Endothelial cell of umbilical vein (primary cell): ENCODE measurements around the gene HMMR. TPM values are rescaled to one million over a fixed set of nuclear protein-coding genes. Genes with fewer than 3 reads are reported as not detected.

Experiments
- BruUV-seq: library from RNA; stranded (reverse); fragments of 400-500 nt; replicated peaks from 2 replicates; lab custom pipeline; 2021; lab: Mats Ljungman, UMichigan
- CTCF ChIA-PET: fragments of 300-600, 350-600 bp; sonication (Branson Sonifier 250); formaldehyde crosslinking; loops from one replicate; lab custom pipeline; 2021; ENCODE audit warnings: antibody characterized with exemption, inconsistent platforms; lab: Charles Lee
- POLR2A ChIA-PET: fragments of 300-600, 350-600 bp; sonication (Branson Sonifier 250); formaldehyde crosslinking; loops from one replicate; lab custom pipeline; 2021; ENCODE audit warnings: antibody characterized with exemption, inconsistent platforms; lab: Charles Lee
- DNase-seq: peaks from one replicate; pipeline ENCODE4 v3.0.0-alpha.2; 2011; ENCODE audit warnings: low read depth, low spot score
- FAIRE-seq: peaks from 2 replicates; lab custom pipeline; 2011; peaks lifted over from hg19 to GRCh38; lab: Jason Lieb, UNC
- H2AFZ ChIP-seq: 2 replicates; pipeline ENCODE4 v1.6.0; 2012; ENCODE audit warnings: low read depth, low read length, control low read depth, inconsistent platforms
- H3K27ac ChIP-seq: 2 replicates; pipeline ENCODE4 v1.5.1; 2011; ENCODE audit warnings: low read depth, mild to moderate bottlenecking, control low read depth, low read length, moderate library complexity; ENCODE audit not compliant: insufficient read depth
- H3K27me3 ChIP-seq, 2 experiments: 2 replicates each; pipeline versions ENCODE4 v1.6.0 to v1.6.1; 2011; ENCODE audit warnings: low read length in 2 of 2, mixed read lengths in 1 of 2; ENCODE audit not compliant: control insufficient read depth in 2 of 2, insufficient read depth in 2 of 2
- H3K36me3 ChIP-seq, 2 experiments: 2 replicates in 1 of 2; 3 replicates in 1 of 2; pipeline ENCODE4 v1.5.1; 2011; ENCODE audit warnings: low read length in 2 of 2, mild to moderate bottlenecking in 1 of 2, moderate library complexity in 1 of 2; ENCODE audit not compliant: control insufficient read depth in 2 of 2, insufficient read depth in 2 of 2; ENCODE audit errors: extremely low read depth in 1 of 2
- H3K4me1 ChIP-seq: 3 replicates; pipeline ENCODE4 v1.5.1; 2011; ENCODE audit warnings: mild to moderate bottlenecking, low read length; ENCODE audit not compliant: control insufficient read depth, insufficient read depth; ENCODE audit errors: extremely low read depth
- H3K4me2 ChIP-seq: 2 replicates; pipeline ENCODE4 v1.6.1; 2011; ENCODE audit warnings: low read length, control low read depth, mixed read lengths; ENCODE audit not compliant: insufficient read depth
- H3K4me3 ChIP-seq, 3 experiments: fragments of 200-600 bp in 1 of 3; sonication (generic), shearing (Covaris generic) in 1 of 3; replicated peaks in 1 of 3; 2 replicates each; pipeline ENCODE4 v1.5.1; 2011 to 2016; ENCODE audit warnings: control low read depth in 3 of 3, low read length in 3 of 3, mild to moderate bottlenecking in 2 of 3, inconsistent platforms in 1 of 3, low read depth in 1 of 3, moderate library complexity in 1 of 3; ENCODE audit not compliant: insufficient read depth in 1 of 3
- H3K79me2 ChIP-seq: 2 replicates; pipeline ENCODE4 v1.6.0; 2012; ENCODE audit warnings: low read length, inconsistent platforms; ENCODE audit not compliant: control insufficient read depth, insufficient read depth
- H3K9ac ChIP-seq: replicated peaks from 2 replicates; pipeline ENCODE3; 2011; ENCODE audit warnings: low read length, control low read depth; ENCODE audit not compliant: insufficient read depth; ENCODE audit errors: extremely low read depth
- H3K9me1 ChIP-seq: replicated peaks from 3 replicates; pipeline ENCODE4 v1.6.0; 2011; ENCODE audit warnings: mild to moderate bottlenecking, low read length; ENCODE audit not compliant: control insufficient read depth, insufficient read depth; ENCODE audit errors: extremely low read depth
- H3K9me3 ChIP-seq: replicated peaks from 2 replicates; pipeline ENCODE4 v1.5.1; 2012; ENCODE audit warnings: low read length, inconsistent platforms; ENCODE audit not compliant: control insufficient read depth, insufficient read depth
- H4K20me1 ChIP-seq: replicated peaks from 2 replicates; pipeline ENCODE3; 2011; ENCODE audit warnings: mild to moderate bottlenecking, low read length; ENCODE audit not compliant: control insufficient read depth, insufficient read depth; ENCODE audit errors: extremely low read depth
- CTCF ChIP-seq, 2 donors: IDR thresholded peaks; 1 replicate in 1 of 2; 2 replicates in 1 of 2; pipeline ENCODE4 v1.5.1; 2011; ENCODE audit warnings: low read length in 2 of 2, mild to moderate bottlenecking in 2 of 2, moderate library complexity in 2 of 2, control low read depth in 1 of 2, inconsistent platforms in 1 of 2, low read depth in 1 of 2; ENCODE audit not compliant: insufficient read depth in 1 of 2; ENCODE audit errors: extremely low read depth in 1 of 2
- EZH2 ChIP-seq: IDR thresholded peaks from 2 replicates; pipeline ENCODE4 v1.6.1; 2012; ENCODE audit warnings: borderline replicate concordance, low read depth, mild to moderate bottlenecking, moderate library complexity, low read length, inconsistent platforms; ENCODE audit not compliant: severe bottlenecking
- FOS ChIP-seq: IDR thresholded peaks from 2 replicates; pipeline ENCODE4 v1.6.1; 2011; ENCODE audit warnings: mild to moderate bottlenecking, low read length, moderate library complexity, borderline replicate concordance; ENCODE audit not compliant: insufficient read depth
- GATA2 ChIP-seq: IDR thresholded peaks from 2 replicates; pipeline ENCODE4 v1.7.0; 2011; ENCODE audit warnings: low read depth, mild to moderate bottlenecking, moderate library complexity, mixed read lengths, low read length; ENCODE audit not compliant: insufficient read length, insufficient read depth
- JUN ChIP-seq: IDR thresholded peaks from 2 replicates; pipeline ENCODE4 v1.6.1; 2011; ENCODE audit warnings: borderline replicate concordance, low read depth; ENCODE audit not compliant: insufficient read length, insufficient read depth
- MAX ChIP-seq: IDR thresholded peaks from 2 replicates; pipeline ENCODE4 v1.6.1; 2011; ENCODE audit not compliant: insufficient read depth, insufficient read length
- MYC ChIP-seq: IDR thresholded peaks from one replicate; pipeline ENCODE4 v1.6.1; 2011; ENCODE audit warnings: mild to moderate bottlenecking, low read depth, low read length
- POLR2A ChIP-seq: IDR thresholded peaks from 2 replicates; pipeline ENCODE4 v1.6.1; 2012; ENCODE audit warnings: low read depth, mild to moderate bottlenecking, control low read depth, low read length
- POLR2AphosphoS5 ChIP-seq: IDR thresholded peaks from 2 replicates; pipeline ENCODE4 v1.6.1; 2012; ENCODE audit warnings: low read depth, mild to moderate bottlenecking, control low read depth, low read length, moderate library complexity; ENCODE audit not compliant: insufficient read depth
- dilution Hi-C: fragments of 300-500 bp; cut with MboI; formaldehyde crosslinking; loops from one replicate; pipeline ENCODE4 v1.15.0; 2019; ENCODE audit warnings: low sequenced_read_pairs; ENCODE audit not compliant: extremely low pct_ligation_motif_present
- intact Hi-C: fragments of 100-400 bp; cut with micrococcal nuclease; formaldehyde crosslinking; loops from one replicate; pipeline ENCODE4 v1.10.0; 2022
- polyA plus RNA-seq, 4 experiments: library from polyadenylated mRNA; depleted of rRNA in 3 of 4; stranded (reverse) in 3 of 4; unstranded in 1 of 4; fragments of >200 nt; gene quantifications; 2 replicates each; pipeline versions ENCODE4 v1.2.1 to v1.2.3, GENCODE V29; 2011 to 2012; ENCODE audit warnings: missing spikeins in 1 of 4
- total RNA-seq: library from RNA; stranded (reverse); gene quantifications from 2 replicates; pipeline ENCODE4 v1.2.3, GENCODE V29; 2021

HMMR gene
- total and polyA plus RNA-seq, 2 donors (not counting 3 experiments of a cell fraction or from before 2014, with no cell fraction given), result 5.5 to 31.0 TPM

GRCh38 chr5:163498886-163499285 is 38.5 kb downstream of the HMMR start:
- no peak overlapping the region for H2AFZ ChIP-seq
- no TSS peak for BruUV-seq
- ChIA-PET POLR2A (no interaction called here), CTCF (interaction anchor here (0.7 to 2.3 kb wide), 4 partner anchors 10 to 26 kb away, joined by 3 to 11 read pairs (median 4); no protein-coding TSS in a partner anchor)
- no peaks in the 10 kb centered on the region for H3K9me1 ChIP-seq
- H3K27ac ChIP-seq, result no peak overlapping the region
- no peaks in the 10 kb centered on the region for H3K36me3 ChIP-seq
- no peaks in the 10 kb centered on the region for H4K20me1 ChIP-seq
- FAIRE-seq (no peak), DNase-seq (no peak)
- peaks cover 7% of the 10 kb centered on the region for H3K4me1 ChIP-seq
- no peak overlapping the region for H3K9ac ChIP-seq
- H3K4me2 ChIP-seq, result no peak overlapping the region
- H3K4me3 ChIP-seq, result no peak overlapping the region
- intact Hi-C loops, result no loop called here
- dilution Hi-C loops, result no loop called here
- TF ChIP-seq CTCF (IDR thresholded peaks at IDR 0.05; ENCODE audit: extremely low read depth in 1 of 2, insufficient read depth in 1 of 2, low read depth in 1 of 2, low read length in 2 of 2) (no peak), FOS (peak; percentile 6), EZH2 (no peak), GATA2 (peak; percentile 16)
- no peaks in the 10 kb centered on the region for H3K27me3 ChIP-seq
- no peaks in the 10 kb centered on the region for H3K79me2 ChIP-seq
- no peaks in the 10 kb centered on the region for H3K9me3 ChIP-seq

- Histone ChIP-seq H3K27me3 (no peaks in the 10 kb centered on the region), H3K79me2 (peaks cover 18% of the 10 kb centered on the region), H3K4me2 (peak overlapping the region; percentile 89), H3K4me3 (peak overlapping the region in 2 of 3 experiments; percentile 59 to 98), H3K27ac (peak overlapping the region; percentile 70), H3K36me3 (no peaks in the 10 kb centered on the region), H3K9me3 (no peaks in the 10 kb centered on the region), H3K9ac (peak overlapping the region; percentile 84), H3K4me1 (peaks cover 13% of the 10 kb centered on the region), H3K9me1 (no peaks in the 10 kb centered on the region), H2AFZ (peak overlapping the region; percentile 53), H4K20me1 (no peaks in the 10 kb centered on the region)
- TF ChIP-seq MAX, result no peak
- no peak for TF ChIP-seq MYC
- no peak for TF ChIP-seq POLR2AphosphoS5
- TF ChIP-seq JUN, result no peak
- TF ChIP-seq POLR2A, result no peak
- no peak for TF ChIP-seq CTCF (IDR thresholded peaks at IDR 0.05; ENCODE audit: extremely low read depth in 1 of 2, insufficient read depth in 1 of 2, low read depth in 1 of 2, low read length in 2 of 2)
- no peak for TF ChIP-seq GATA2
- no peak for TF ChIP-seq EZH2
- no peak for TF ChIP-seq FOS
- ChIA-PET CTCF (interaction anchor here (0.6 to 1.4 kb wide), 8 partner anchors 13 to 94 kb away, joined by 3 to 13 read pairs (median 4); partner anchors contain the start of genes HMMR and NUDCD2), POLR2A (interaction anchor here (0.9 kb wide), 1 partner anchor 44 kb away, joined by 4 read pairs; no protein-coding TSS in a partner anchor)
- FAIRE-seq (no peak), DNase-seq (no peak)
- no TSS peak for BruUV-seq
- dilution Hi-C loops, result no loop called here
- intact Hi-C loops, result no loop called here
Observed at GRCh38 chr5:163502521-163502920, 42.1 kb downstream of the HMMR start.
